HG03565 (cell line): ENCODE data around the gene SELENOP.
"Not testable (repeated sequence)": the region's sequence is repeated elsewhere in the genome, so short reads cannot be mapped to it uniquely, and the experiment has no call there.

Experiments used
- ATAC-seq: cut with Tn5 transposase; IDR thresholded peaks from one replicate; pipeline ENCODE4 v1.9.1; 2021; ENCODE audit warnings: mild to moderate bottlenecking, moderate library complexity; ENCODE audit not compliant: unreplicated experiment

The SELENOP gene

DNA sequence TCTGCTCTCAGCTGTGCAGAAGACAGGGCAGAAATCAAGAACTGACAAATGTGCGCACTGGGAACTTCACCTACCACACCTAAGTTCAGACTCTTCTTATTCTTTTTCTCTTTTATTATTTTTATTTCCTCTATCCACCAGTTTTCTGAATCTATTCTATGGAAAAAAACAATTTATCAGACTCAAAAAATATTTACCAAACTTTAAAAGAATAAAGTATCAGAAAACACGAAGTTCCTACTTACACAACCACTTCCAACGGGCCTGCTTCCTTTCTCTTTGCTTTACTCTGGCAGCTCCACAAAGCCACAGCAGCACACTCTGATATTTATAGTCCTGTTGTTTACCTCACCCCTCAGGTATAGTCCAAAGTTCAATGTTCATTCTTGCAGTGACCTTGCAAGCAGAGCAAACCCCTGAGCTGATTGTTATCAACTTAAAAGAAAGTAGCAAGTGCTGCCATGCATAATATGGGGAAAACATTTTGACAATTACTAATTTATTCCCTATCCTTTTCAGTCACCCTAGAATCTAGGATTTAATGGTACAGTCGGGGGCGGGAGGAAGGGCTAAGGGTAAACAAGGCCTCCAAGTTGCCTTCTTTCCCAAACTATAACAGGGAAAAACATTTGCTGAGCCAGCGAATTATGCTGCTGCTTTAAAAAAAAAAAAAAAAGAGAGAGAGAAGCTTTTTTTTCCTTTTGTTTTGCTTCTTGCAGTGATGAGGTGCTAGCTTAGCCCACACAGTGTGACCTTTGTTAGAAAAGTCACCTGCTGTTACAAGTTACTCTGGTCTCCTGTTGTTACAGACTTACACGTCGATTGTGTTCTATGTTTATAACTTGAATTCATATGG is at the start of gene SELENOP:
Gene SELENOP, minus strand, starts transcription at position 302 of the 856 bp plus-strand sequence. CDS start 3,539 bp downstream, outside the sequence.
- no peak for ATAC-seq

DNA sequence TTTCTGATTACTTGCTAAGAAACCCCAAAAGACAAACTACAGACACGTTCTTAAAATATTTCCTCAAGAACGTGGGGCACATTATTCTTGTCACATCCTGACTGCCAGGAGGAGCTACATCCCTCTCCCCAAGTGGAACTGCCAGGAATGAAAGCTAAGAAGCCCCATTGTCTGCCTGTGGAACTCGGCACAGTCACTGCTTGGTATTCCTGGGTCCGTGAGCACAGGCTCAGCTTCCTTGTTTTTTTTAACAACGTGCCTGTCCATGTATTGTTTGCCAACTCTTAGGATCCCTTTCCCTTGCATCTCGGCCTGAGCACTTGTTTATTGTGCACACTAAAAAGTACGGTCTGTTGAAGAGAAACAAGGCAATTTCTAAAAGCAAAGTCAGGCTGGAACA is 47.0 kb upstream of the SELENOP start:
- ATAC-seq, result no peak

DNA sequence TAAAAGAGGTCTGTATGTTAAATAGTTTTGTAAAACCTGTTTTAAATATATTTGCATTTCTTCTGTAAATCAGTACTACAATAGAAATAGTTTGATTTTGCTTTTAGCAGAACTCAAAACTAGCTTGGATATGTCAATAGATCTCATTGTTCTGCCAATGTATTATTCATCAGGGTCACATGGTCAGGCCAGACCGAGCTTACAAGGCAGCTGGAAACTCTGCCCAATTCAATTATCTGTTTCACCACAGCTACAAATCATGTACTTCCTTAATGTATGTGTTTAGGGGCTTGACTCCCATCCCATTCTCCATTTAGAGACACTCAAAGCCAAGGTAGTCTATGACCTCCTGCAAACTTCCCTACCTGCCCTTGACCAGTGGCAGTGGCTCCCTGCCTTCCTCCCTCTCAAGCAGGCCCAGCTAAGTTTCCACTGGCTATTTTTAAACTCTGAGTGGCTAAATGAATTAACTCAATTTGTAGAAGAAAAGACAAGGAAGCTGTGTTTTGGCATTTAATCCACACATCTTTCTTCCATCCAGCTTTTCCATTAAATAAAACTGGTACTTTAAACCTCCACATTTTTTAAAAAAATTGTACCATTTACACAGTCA is 46.4 kb upstream of the SELENOP start:
- ATAC-seq, result no peak

GRCh38 chr5:42855811-42856210 is 44.1 kb upstream of the SELENOP start:
- ATAC-seq, result no peak

GRCh38 chr5:42855386-42855785 is 43.7 kb upstream of the SELENOP start:
- no peak for ATAC-seq

DNA sequence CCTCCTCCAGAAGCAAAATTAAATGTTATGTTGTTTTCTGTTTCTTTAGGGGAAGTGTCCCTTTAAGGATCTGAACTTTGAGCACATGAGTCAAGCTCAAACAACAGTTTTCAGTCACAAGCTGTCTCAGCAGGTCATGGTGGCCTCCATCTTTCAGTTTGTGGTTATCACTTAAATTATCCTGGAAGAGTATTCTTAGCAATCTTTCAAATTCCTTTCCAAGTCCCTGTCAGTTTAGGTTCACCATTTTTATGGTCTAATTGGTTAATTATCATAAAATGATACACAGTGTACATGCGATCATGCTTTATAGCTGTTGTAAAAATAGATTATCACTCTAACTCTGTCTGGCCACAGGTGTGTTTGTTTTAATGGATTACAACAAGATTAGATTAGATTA is 43.1 kb upstream of the SELENOP start:
- no peak for ATAC-seq

DNA sequence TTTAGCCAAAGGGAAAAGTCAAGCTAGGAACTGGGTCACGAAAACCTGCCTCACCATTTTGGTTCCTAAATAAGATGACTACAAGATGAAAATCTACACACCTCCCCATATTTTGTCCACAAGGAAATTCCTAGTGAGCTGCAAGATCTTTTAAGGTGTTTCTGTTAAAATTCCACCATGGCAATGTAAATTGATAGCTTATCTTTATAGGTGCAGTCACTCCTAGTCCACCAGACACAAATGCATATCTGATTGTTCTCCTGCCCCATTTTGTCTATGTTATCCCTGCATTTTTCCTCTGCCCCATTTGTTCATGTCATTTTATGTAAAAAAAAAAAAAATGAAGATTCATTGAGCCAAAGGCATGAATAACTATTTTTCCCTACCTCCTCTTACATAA is 41.1 kb upstream of the SELENOP start:
- no peak for ATAC-seq

GRCh38 chr5:42851481-42851880 is 39.8 kb upstream of the SELENOP start:
- no peak for ATAC-seq

GRCh38 chr5:42848545-42848944 is 36.9 kb upstream of the SELENOP start:
- ATAC-seq, result no peak

DNA sequence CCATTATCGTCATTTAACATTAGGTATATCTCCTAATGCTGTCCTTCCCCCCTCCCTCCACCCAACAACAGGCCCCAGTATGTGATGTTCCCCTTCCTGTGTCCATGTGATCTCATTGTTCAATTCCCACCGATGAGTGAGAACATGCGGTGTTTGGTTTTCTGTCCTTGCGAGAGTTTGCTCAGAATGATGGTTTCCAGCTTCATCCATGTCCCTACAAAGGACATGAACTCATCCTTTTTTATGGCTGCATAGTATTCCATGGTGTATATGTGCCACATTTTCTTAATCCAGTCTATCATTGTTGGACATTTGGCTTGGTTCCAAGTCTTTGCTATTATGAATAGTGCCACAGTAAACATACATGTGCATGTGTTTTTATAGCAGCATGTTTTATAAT is 32.7 kb upstream of the SELENOP start:
- ATAC-seq, result not testable (repeated sequence)

DNA sequence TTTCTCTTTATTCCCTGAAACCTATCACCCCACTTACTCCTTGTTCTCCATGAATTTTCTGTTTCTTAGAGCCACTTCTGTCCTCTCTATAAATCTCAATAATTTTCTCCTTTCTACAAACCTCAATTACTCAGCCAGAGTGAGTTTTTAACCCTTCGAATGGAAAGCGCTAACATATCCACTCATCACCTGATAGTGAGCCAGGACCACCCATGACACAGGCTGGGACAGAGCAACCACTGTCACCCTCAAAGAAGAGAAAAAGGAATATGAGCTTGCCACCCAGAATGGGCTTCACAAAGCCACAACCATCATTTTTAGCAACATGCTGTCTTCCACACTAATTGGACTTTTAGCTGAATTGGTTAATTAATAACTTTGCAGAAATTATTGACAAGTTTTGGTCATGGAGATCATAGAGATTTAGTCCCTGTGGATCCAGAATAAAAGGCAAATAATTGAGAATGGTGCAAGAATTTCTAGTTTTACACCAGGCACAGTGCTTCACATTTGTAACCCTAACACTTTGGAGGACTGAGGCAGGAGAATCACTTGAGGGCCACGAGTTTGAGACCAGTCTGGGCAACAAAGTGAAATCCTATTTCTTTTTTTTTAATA is 32.1 kb upstream of the SELENOP start:
- no peak for ATAC-seq

GRCh38 chr5:42842921-42843641 is 31.4 kb upstream of the SELENOP start:
- ATAC-seq, result no peak

DNA sequence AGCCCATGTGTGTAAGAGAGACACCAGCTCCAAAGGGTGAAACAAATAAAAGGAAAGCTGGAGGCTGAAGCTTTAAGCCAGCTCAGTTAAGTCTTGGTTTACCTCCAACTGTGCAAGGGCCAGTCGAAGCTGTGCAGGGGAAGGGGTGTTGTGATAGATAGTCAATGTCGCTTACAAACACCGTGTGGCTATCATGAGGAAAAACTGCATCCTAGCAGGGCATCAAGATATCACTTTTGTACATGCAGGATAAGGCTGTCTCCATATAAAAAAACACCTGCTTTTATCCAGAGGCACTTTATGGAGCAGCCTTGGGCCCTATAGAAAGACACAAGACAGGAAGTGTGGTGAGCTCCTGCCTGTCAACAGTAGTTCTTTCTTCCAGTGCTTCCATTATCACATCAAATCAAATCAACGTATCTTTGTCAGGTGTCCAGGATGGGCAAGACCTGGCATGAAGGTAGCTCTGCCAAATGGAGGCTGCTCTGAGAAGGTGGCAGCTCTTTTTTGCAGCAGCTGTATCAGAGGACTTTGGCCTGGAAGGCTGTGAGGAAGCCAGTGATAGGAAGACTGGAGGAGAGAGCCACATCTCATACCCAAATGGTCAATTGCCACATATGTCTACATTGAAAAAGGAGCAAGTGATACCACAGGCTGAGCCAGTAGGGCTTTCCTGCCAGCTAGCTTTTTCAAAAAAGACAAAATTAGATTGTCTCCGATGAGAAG is 29.3 kb upstream of the SELENOP start:
- ATAC-seq, result no peak

DNA sequence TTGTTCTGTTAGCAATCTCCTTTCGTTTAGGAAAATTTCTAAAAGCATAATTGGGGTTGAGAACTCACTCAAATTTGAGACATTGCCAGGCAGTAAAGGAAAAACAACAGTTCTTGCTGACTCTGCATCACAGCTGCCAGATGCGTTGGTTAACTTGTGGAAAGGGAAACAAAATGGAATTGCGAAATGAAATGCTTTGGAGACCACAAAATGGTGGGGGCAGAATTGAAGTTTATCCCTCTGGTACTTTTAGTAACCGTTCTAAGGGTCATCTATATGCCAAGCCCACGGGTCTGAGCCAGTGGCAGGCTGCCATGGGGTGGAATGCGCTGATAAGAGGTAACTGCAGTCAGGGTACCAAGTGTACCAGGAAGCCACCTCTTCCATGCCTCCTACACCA is 28.6 kb upstream of the SELENOP start:
- ATAC-seq, result no peak

GRCh38 chr5:42839196-42839595 is 27.5 kb upstream of the SELENOP start:
- ATAC-seq, result no peak

DNA sequence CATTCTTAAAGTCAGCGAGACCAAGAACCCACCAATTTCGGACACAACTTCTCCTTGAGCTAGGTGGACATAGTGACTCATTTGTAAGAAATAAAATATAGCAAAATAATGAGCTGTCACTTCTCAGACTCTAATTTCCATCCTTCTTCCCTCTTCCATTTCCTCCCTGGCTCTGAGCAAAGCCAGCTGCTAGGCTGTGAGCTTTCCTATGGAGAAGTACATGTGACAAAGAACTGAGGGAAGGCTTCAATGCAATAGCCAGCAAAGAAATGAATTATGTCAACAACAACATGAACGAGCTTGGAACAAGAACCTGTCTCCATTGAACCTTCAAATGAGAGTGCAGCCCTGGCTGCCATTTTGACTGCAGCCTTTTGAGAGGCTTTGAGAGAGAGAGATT is 25.9 kb upstream of the SELENOP start:
- no peak for ATAC-seq

- ATAC-seq, result no peak
These were observed 24.5 kb upstream of the SELENOP start for GRCh38 chr5:42836070-42836769.

DNA sequence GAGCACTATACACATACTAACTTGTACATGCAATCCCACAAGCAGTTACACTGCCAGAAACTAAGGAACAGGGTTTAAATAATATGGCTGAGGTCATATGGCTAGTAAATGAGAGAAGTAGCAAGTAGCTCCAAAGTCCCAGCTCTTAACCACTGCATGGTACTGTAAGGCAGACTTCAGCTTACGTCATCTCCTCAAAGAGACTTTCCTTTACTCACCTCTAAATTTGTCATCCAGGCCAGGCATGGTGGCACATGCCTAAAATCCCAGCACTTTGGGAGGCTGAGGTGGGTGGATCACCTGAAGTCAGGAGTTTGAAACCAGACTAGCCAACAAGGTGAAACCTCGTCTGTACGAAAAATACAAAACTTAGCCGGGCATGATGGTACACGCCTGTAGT is 20.4 kb upstream of the SELENOP start:
- no peak for ATAC-seq

DNA sequence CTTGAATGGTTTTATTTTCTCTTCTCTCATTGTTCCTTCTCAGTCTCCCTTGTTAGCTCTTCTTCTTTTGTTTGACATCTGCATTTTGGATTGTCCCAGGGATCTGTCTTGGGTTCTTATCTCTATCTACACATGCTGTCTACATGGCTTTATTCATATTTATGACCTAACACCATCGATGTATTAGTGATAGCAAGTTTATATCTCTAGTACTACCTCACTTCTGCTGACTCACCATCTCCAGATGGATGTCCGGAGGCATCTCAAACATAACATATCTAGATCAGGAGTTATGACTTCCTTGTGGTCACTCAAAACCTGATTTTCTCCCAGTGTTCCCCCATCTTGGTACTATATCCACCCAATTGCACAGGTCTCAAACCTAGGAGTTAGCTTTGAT is 19.2 kb upstream of the SELENOP start:
- ATAC-seq, result no peak

GRCh38 chr5:42828671-42829070 is 17.0 kb upstream of the SELENOP start:
- ATAC-seq, result no peak
